GM12878 (cell line): ENCODE data around the gene BCAP31. TPM values are rescaled to one million over a fixed set of nuclear protein-coding genes. Genes with fewer than 3 reads are reported as not detected.
A peak's percentile ranks its signal among the peaks of the same experiment; 100 is the strongest.

ENCODE experiments used
- ASH2L ChIP-seq: fragments of 300-600, 200-600 bp; sonication (generic); IDR thresholded peaks from 2 replicates; pipeline ENCODE4 v1.6.1; 2017; ENCODE audit warnings: low read depth, mild to moderate bottlenecking, borderline replicate concordance
- MEF2B ChIP-seq: fragments of 450-650 bp; IDR thresholded peaks from 2 replicates; pipeline ENCODE4 v1.6.1; 2018; ENCODE audit warnings: mild to moderate bottlenecking, moderate library complexity; ENCODE audit not compliant: partially characterized antibody, poor library complexity, severe bottlenecking
- MXI1 ChIP-seq: fragments of 150-350 bp; IDR thresholded peaks from 2 replicates; pipeline ENCODE4 v1.6.1; 2011; ENCODE audit warnings: low read depth, mild to moderate bottlenecking, inconsistent platforms, low read length, improper control_type of control experiment
- RBBP5 ChIP-seq: fragments of 200-600 bp; sonication (generic); conservative IDR thresholded peaks from 2 replicates; pipeline ENCODE4 v1.6.1; 2016
- RFX5 ChIP-seq: IDR thresholded peaks from 2 replicates; pipeline ENCODE4 v1.6.1; 2011; ENCODE audit warnings: low read depth, low read length, improper control_type of control experiment
- SREBF2 ChIP-seq: IDR thresholded peaks from 2 replicates; pipeline ENCODE4 v1.6.1; 2012; ENCODE audit warnings: mild to moderate bottlenecking, low read length
- SRF ChIP-seq, 2 experiments: IDR thresholded peaks; 2 replicates each; pipeline ENCODE4 v1.6.1; 2011; ENCODE audit warnings: low read depth in 2 of 2, low read length in 2 of 2, mild to moderate bottlenecking in 1 of 2, moderate library complexity in 1 of 2
- USF2 ChIP-seq: IDR thresholded peaks from 2 replicates; pipeline ENCODE4 v1.6.1; 2011; ENCODE audit warnings: low read depth, low read length, improper control_type of control experiment, borderline replicate concordance
- polyA plus RNA-seq, 11 experiments: library from polyadenylated mRNA; depleted of rRNA in 4 of 11; unstranded in 6 of 11; stranded (reverse) in 5 of 11; fragments of >200 nt; fragmentation: Nextera tagmentation in 4 of 11; fragmentation: Illumina TruSeq in 1 of 11; extraction: Ambion mirVana in 4 of 11; extraction: Trizol in 1 of 11; gene quantifications; 1 replicate in 1 of 11; 2 replicates in 10 of 11; pipeline versions ENCODE4 v1.2.1 to v1.2.3, GENCODE V29; 2011 to 2016; ENCODE audit warnings: inconsistent platforms in 2 of 11, missing spikeins in 2 of 11, low read depth in 1 of 11
- total RNA-seq, 4 experiments: library from RNA; depleted of rRNA in 3 of 4; stranded (reverse); fragments of >200 nt in 3 of 4; fragmentation: Illumina TruSeq in 1 of 4; extraction: Trizol in 1 of 4; gene quantifications; 2 replicates each; pipeline versions ENCODE4 v1.2.1 to v1.2.3, GENCODE V29; 2013 to 2021
- TF ChIP-seq, protein P1 (sequence below): fragments of 450-650 bp; formaldehyde crosslinking; IDR thresholded peaks from 2 replicates; pipeline ENCODE4 v1.5.0; 2022; ENCODE audit warnings: mild to moderate bottlenecking, missing genetic modification characterization
- TF ChIP-seq, protein P2 (sequence below), 3 experiments: IDR thresholded peaks in 2 of 3; conservative IDR thresholded peaks in 1 of 3; 2 replicates each; pipeline ENCODE4 v1.5.1; 2011; ENCODE audit warnings: low read depth in 3 of 3, low read length in 3 of 3, mild to moderate bottlenecking in 3 of 3, control low read depth in 2 of 3, moderate library complexity in 2 of 3, inconsistent platforms in 1 of 3, mixed read lengths in 1 of 3; ENCODE audit not compliant: control insufficient read depth in 2 of 3, insufficient read depth in 1 of 3; ENCODE audit errors: extremely low read depth in 1 of 3

Gene BCAP31
- total and polyA plus RNA-seq, 10 of the 15 experiments (the other 5 are each of a cell fraction or from before 2014, with no cell fraction given), result 63.1 to 246 (median 95.6) TPM

DNA sequence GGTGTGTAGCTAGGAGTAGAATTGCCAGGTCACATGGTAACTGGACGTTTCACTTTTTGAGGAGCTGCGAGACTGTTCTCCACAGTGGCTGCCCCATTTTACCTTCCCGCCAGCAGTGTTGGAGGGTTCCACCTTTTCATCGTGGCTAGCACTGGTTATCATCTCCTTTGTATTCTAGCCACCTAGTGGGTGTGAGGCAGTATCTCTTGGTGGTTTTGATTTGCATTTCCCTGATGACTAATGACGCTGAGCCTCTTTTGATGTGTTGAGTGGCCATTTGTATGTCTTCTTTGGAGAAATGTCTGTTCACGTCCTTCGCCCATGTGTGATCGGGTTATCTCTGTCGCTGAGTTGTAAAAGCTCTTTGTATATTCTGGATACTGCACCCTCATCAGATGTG is 11.1 kb upstream of the BCAP31 start (continued):
- TF ChIP-seq, protein P1, sequence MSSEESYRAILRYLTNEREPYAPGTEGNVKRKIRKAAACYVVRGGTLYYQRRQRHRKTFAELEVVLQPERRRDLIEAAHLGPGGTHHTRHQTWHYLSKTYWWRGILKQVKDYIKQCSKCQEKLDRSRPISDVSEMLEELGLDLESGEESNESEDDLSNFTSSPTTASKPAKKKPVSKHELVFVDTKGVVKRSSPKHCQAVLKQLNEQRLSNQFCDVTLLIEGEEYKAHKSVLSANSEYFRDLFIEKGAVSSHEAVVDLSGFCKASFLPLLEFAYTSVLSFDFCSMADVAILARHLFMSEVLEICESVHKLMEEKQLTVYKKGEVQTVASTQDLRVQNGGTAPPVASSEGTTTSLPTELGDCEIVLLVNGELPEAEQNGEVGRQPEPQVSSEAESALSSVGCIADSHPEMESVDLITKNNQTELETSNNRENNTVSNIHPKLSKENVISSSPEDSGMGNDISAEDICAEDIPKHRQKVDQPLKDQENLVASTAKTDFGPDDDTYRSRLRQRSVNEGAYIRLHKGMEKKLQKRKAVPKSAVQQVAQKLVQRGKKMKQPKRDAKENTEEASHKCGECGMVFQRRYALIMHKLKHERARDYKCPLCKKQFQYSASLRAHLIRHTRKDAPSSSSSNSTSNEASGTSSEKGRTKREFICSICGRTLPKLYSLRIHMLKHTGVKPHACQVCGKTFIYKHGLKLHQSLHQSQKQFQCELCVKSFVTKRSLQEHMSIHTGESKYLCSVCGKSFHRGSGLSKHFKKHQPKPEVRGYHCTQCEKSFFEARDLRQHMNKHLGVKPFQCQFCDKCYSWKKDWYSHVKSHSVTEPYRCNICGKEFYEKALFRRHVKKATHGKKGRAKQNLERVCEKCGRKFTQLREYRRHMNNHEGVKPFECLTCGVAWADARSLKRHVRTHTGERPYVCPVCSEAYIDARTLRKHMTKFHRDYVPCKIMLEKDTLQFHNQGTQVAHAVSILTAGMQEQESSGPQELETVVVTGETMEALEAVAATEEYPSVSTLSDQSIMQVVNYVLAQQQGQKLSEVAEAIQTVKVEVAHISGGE (CRISPR knock-in tag), result no peak
- TF ChIP-seq, protein P2, sequence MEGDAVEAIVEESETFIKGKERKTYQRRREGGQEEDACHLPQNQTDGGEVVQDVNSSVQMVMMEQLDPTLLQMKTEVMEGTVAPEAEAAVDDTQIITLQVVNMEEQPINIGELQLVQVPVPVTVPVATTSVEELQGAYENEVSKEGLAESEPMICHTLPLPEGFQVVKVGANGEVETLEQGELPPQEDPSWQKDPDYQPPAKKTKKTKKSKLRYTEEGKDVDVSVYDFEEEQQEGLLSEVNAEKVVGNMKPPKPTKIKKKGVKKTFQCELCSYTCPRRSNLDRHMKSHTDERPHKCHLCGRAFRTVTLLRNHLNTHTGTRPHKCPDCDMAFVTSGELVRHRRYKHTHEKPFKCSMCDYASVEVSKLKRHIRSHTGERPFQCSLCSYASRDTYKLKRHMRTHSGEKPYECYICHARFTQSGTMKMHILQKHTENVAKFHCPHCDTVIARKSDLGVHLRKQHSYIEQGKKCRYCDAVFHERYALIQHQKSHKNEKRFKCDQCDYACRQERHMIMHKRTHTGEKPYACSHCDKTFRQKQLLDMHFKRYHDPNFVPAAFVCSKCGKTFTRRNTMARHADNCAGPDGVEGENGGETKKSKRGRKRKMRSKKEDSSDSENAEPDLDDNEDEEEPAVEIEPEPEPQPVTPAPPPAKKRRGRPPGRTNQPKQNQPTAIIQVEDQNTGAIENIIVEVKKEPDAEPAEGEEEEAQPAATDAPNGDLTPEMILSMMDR (IDR thresholded peaks at IDR 0.05 in 2 of 3, conservative IDR thresholded peaks at IDR 0.05 in 1 of 3; ENCODE audit: control insufficient read depth in 2 of 3, extremely low read depth in 1 of 3, insufficient read depth in 1 of 3, low read depth in 3 of 3, low read length in 3 of 3), result peak in 1 of 3 experiments; percentile 18; a peak in 1 of 6 replicates
- TF ChIP-seq SRF (IDR thresholded peaks at IDR 0.05; ENCODE audit: low read depth in 2 of 2, low read length in 2 of 2) (no peak), MEF2B (peak; percentile 22), MXI1 (no peak), ASH2L (no peak), RFX5 (0 out of 2 replicates have a peak, but pooled peaks have one; percentile 42), USF2 (no peak), RBBP5 (no peak), SREBF2 (no peak)
